H1 (cell line): ENCODE results near the gene KIR2DL4. TPM values are rescaled to one million over a fixed set of nuclear protein-coding genes. Genes with fewer than 3 reads are reported as not detected.
"Not testable (repeated sequence)": the region's sequence is repeated elsewhere in the genome, so short reads cannot be mapped to it uniquely, and the experiment has no call there.

Source experiments
- CTCF ChIA-PET: fragments of 300-600 bp; sonication (Branson Sonifier 250); formaldehyde crosslinking; loops from one replicate; lab custom pipeline; 2021; ENCODE audit not compliant: partially characterized antibody; lab: Charles Lee
- POLR2A ChIA-PET: fragments of 300-600 bp; sonication (Branson Sonifier 250); formaldehyde crosslinking; loops from one replicate; lab custom pipeline; 2021; ENCODE audit warnings: inconsistent platforms; ENCODE audit not compliant: partially characterized antibody; lab: Charles Lee
- DNase-seq, 2 experiments: peaks; one replicate each; pipeline versions ENCODE4 v3.0.0 to v3.0.0-alpha.2; 2010 to 2022; ENCODE audit warnings: low spot score in 2 of 2, low read depth in 1 of 2, mixed read lengths in 1 of 2
- FAIRE-seq: peaks from 2 replicates; lab custom pipeline; 2011; peaks lifted over from hg19 to GRCh38; lab: Jason Lieb, UNC
- H2AFZ ChIP-seq: 2 replicates; pipeline ENCODE4 v1.8.1; 2012; ENCODE audit warnings: low read length, inconsistent platforms
- H2AK5ac ChIP-seq: 2 replicates; pipeline ENCODE4 v1.6.1; 2013; ENCODE audit warnings: low read depth, low read length
- H2BK120ac ChIP-seq: replicated peaks from 2 replicates; pipeline ENCODE3; 2013; ENCODE audit warnings: low read depth, low read length, inconsistent platforms
- H2BK12ac ChIP-seq: 2 replicates; pipeline ENCODE4 v1.6.1; 2013; ENCODE audit warnings: low read depth, low read length
- H2BK15ac ChIP-seq: 2 replicates; pipeline ENCODE4 v1.6.1; 2013; ENCODE audit warnings: low read length
- H2BK20ac ChIP-seq: 2 replicates; pipeline ENCODE4 v1.6.1; 2013; ENCODE audit warnings: low read length
- H2BK5ac ChIP-seq: 2 replicates; pipeline ENCODE4 v1.6.1; 2013; ENCODE audit warnings: low read depth, low read length
- H3K14ac ChIP-seq: 2 replicates; pipeline ENCODE4 v1.6.1; 2013; ENCODE audit warnings: inconsistent platforms; ENCODE audit not compliant: insufficient read length
- H3K18ac ChIP-seq: 2 replicates; pipeline ENCODE4 v1.6.1; 2013; ENCODE audit warnings: low read length; ENCODE audit errors: extremely low read depth
- H3K23ac ChIP-seq: 2 replicates; pipeline ENCODE4 v1.6.1; 2013; ENCODE audit warnings: inconsistent platforms; ENCODE audit not compliant: insufficient read length
- H3K23me2 ChIP-seq: 2 replicates; pipeline ENCODE4 v1.6.1; 2013; ENCODE audit warnings: low read depth, low read length
- H3K27ac ChIP-seq: 2 replicates; pipeline ENCODE4 v1.6.1; 2011; ENCODE audit warnings: low read depth, low read length, inconsistent platforms
- H3K27me3 ChIP-seq, 4 experiments: replicated peaks in 1 of 4; 1 replicate in 1 of 4; 2 replicates in 3 of 4; pipeline versions ENCODE4 v1.6.1 to v1.8.1; 2011 to 2013; ENCODE audit warnings: low read length in 3 of 4, mild to moderate bottlenecking in 3 of 4, inconsistent platforms in 2 of 4, mixed read lengths in 2 of 4, moderate library complexity in 1 of 4; ENCODE audit not compliant: control insufficient read depth in 3 of 4, insufficient read depth in 3 of 4; ENCODE audit errors: extremely low read depth in 1 of 4
- H3K36me3 ChIP-seq, 4 experiments: 2 replicates each; pipeline versions ENCODE4 v1.6.1 to v1.8.1; 2011 to 2013; ENCODE audit warnings: mild to moderate bottlenecking in 4 of 4, low read length in 3 of 4, moderate library complexity in 2 of 4, control low read depth in 1 of 4, inconsistent platforms in 1 of 4; ENCODE audit not compliant: insufficient read depth in 4 of 4, control insufficient read depth in 2 of 4
- H3K4ac ChIP-seq: replicated peaks from 2 replicates; pipeline ENCODE3; 2013; ENCODE audit warnings: low read length, low read depth, mixed read lengths, inconsistent platforms; ENCODE audit not compliant: insufficient read length
- H3K4me1 ChIP-seq, 4 experiments: replicated peaks in 1 of 4; 1 replicate in 1 of 4; 2 replicates in 3 of 4; pipeline versions ENCODE4 v1.6.1 to v1.8.1; 2011 to 2013; ENCODE audit warnings: low read length in 3 of 4, inconsistent platforms in 2 of 4, mixed read lengths in 1 of 4; ENCODE audit not compliant: insufficient read depth in 4 of 4, control insufficient read depth in 3 of 4
- H3K4me2 ChIP-seq, 2 experiments: 2 replicates each; pipeline versions ENCODE4 v1.6.1 to v1.8.1; 2011 to 2013; ENCODE audit warnings: low read depth in 2 of 2, low read length in 2 of 2, control low read depth in 1 of 2, inconsistent platforms in 1 of 2, mild to moderate bottlenecking in 1 of 2; ENCODE audit not compliant: insufficient read depth in 1 of 2
- H3K4me3 ChIP-seq, 4 experiments: fragments of 200-600, 300-600 bp in 1 of 4; sonication (generic), shearing (Covaris generic), sonication (Bioruptor Twin) in 1 of 4; 2 replicates each; pipeline versions ENCODE4 v1.5.1 to v1.8.1; 2011 to 2016; ENCODE audit warnings: low read length in 4 of 4, low read depth in 3 of 4, control low read depth in 2 of 4, inconsistent platforms in 2 of 4, mild to moderate bottlenecking in 2 of 4, mixed read lengths in 1 of 4, moderate library complexity in 1 of 4; ENCODE audit not compliant: insufficient read depth in 2 of 4; ENCODE audit errors: extremely low read depth in 1 of 4
- H3K56ac ChIP-seq: replicated peaks from 2 replicates; pipeline ENCODE3; 2013; ENCODE audit warnings: low read depth, mild to moderate bottlenecking, mixed read lengths, low read length, inconsistent platforms; ENCODE audit not compliant: insufficient read length
- H3K79me1 ChIP-seq: 2 replicates; pipeline ENCODE4 v1.6.1; 2013; ENCODE audit warnings: low read depth, low read length, control low read depth
- H3K79me2 ChIP-seq, 2 experiments: 2 replicates each; pipeline versions ENCODE4 v1.6.1 to v1.8.1; 2012 to 2013; ENCODE audit warnings: low read length in 2 of 2, mild to moderate bottlenecking in 2 of 2, inconsistent platforms in 1 of 2; ENCODE audit not compliant: insufficient read depth in 2 of 2, control insufficient read depth in 1 of 2
- H3K9ac ChIP-seq, 4 experiments: replicated peaks in 1 of 4; 1 replicate in 1 of 4; 2 replicates in 3 of 4; pipeline versions ENCODE4 v1.6.1 to v1.8.1; 2011 to 2013; ENCODE audit warnings: low read depth in 3 of 4, low read length in 3 of 4, control low read depth in 2 of 4, mild to moderate bottlenecking in 2 of 4, moderate library complexity in 2 of 4, inconsistent platforms in 1 of 4; ENCODE audit errors: extremely low read depth in 1 of 4
- H3K9me3 ChIP-seq, 2 experiments: 2 replicates each; pipeline versions ENCODE4 v1.6.1 to v1.8.1; 2012 to 2013; ENCODE audit warnings: mild to moderate bottlenecking in 2 of 2, moderate library complexity in 2 of 2, control low read depth in 1 of 2, inconsistent platforms in 1 of 2, low read depth in 1 of 2, low read length in 1 of 2, mixed read lengths in 1 of 2; ENCODE audit not compliant: insufficient read depth in 2 of 2
- H4K20me1 ChIP-seq, 2 experiments: replicated peaks in 1 of 2; 2 replicates each; pipeline versions ENCODE3 to v1.8.1; 2011 to 2013; ENCODE audit warnings: inconsistent platforms in 2 of 2, low read length in 2 of 2, mild to moderate bottlenecking in 1 of 2; ENCODE audit not compliant: insufficient read depth in 2 of 2, control insufficient read depth in 1 of 2
- H4K5ac ChIP-seq: 2 replicates; pipeline ENCODE4 v1.6.1; 2013; ENCODE audit warnings: low read length, low read depth, mixed read lengths, inconsistent platforms; ENCODE audit not compliant: insufficient read length
- H4K8ac ChIP-seq: 2 replicates; pipeline ENCODE4 v1.8.0; 2013; ENCODE audit warnings: mild to moderate bottlenecking, moderate library complexity, low read length, inconsistent platforms; ENCODE audit not compliant: insufficient read depth; ENCODE audit errors: extremely low read depth
- H4K91ac ChIP-seq: replicated peaks from 2 replicates; pipeline ENCODE3; 2013; ENCODE audit warnings: low read length, mixed read lengths, inconsistent platforms; ENCODE audit not compliant: insufficient read length
- WGBS, 2 experiments: shearing (Covaris generic) in 1 of 2; methylation state at CpG; one replicate each; pipeline versions ENCODE4 v1.1.6 to v1.1.7; 2013 to 2015; ENCODE audit warnings: low lambda C conversion rate in 2 of 2, mixed read lengths in 2 of 2, inconsistent platforms in 1 of 2, low coverage in 1 of 2, missing lambda C conversion rate in 1 of 2; ENCODE audit not compliant: insufficient replicate concordance in 2 of 2, insufficient coverage in 1 of 2, insufficient read length in 1 of 2; ENCODE audit errors: extremely low coverage in 1 of 2, missing lambda C conversion rate in 1 of 2; 5-methylcytosine and 5-hydroxymethylcytosine counted together
- polyA plus RNA-seq, 7 experiments: library from polyadenylated mRNA; depleted of rRNA in 3 of 7; stranded (reverse) in 5 of 7; unstranded in 2 of 7; fragments of >200 nt in 5 of 7; fragments of 200-250 nt in 2 of 7; gene quantifications; 1 replicate in 5 of 7; 2 replicates in 1 of 7; 4 replicates in 1 of 7; pipeline versions ENCODE4 v1.2.1 to v1.2.3, GENCODE V29; 2011 to 2013; ENCODE audit warnings: missing spikeins in 2 of 7, mixed read lengths in 2 of 7
- total RNA-seq: library from RNA; stranded (reverse); fragmentation: NEBNext Ultra II Directional; extraction: Animal tissue kit (Norgen Biotek cat#: 25700); gene quantifications from 2 replicates; pipeline ENCODE4 v1.2.1, GENCODE V29; 2021

The KIR2DL4 gene
- total and polyA plus RNA-seq, 2 of the 8 experiments (the other 6 are each of a cell fraction or from before 2014, with no cell fraction given) = not detected

DNA sequence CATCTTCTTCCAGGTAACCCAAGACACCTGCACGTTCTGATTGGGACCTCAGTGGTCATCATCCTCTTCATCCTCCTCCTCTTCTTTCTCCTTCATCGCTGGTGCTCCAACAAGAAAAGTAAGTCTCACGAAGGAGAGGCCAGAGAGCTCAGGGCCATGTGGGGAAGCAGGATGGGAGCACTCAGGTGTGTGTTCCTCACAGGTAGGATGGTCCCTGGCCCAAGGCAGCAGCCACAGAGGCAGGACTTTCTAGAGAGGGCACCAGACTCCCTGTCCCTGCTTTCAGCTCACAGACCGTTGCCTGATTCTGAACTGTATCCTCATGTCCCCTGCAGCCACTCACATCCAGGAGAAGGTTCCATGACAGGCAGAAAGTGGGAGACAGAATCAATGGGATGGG, 36.9 kb upstream of the KIR2DL4 start:
- H4K20me1 ChIP-seq, H3K23me2 ChIP-seq, H3K27me3 ChIP-seq, H2AK5ac ChIP-seq, H3K18ac ChIP-seq, H3K79me1 ChIP-seq, H3K4me1 ChIP-seq, FAIRE-seq, H2BK5ac ChIP-seq, H3K4me3 ChIP-seq, H3K9ac ChIP-seq, H2BK120ac ChIP-seq, H3K27ac ChIP-seq, H4K91ac ChIP-seq, POLR2A ChIA-PET, H3K23ac ChIP-seq, H2BK12ac ChIP-seq, H4K8ac ChIP-seq, H2AFZ ChIP-seq, H3K56ac ChIP-seq, H2BK15ac ChIP-seq, H3K4me2 ChIP-seq, H2BK20ac ChIP-seq, DNase-seq, H4K5ac ChIP-seq, CTCF ChIA-PET, H3K4ac ChIP-seq, H3K36me3 ChIP-seq, H3K79me2 ChIP-seq, H3K14ac ChIP-seq: not testable (repeated sequence)
- WGBS, 2 experiments = 58% methylated on average over 3 of the region's 4 CpGs; no CpG with 5 or more reads in 1 of the 2 experiments
- H3K9me3 ChIP-seq = peaks cover 21 to 65% of the 10 kb centered on the region in 2 experiments

GRCh38 chr19:54769646-54770045, 33.8 kb upstream of the KIR2DL4 start, which contains the start of gene KIR2DL1:
Gene KIR2DL1, plus strand, starts transcription at chr19:54769793. Its CDS starts 58 bp downstream, at chr19:54769851.
- FAIRE-seq, H3K9ac ChIP-seq, H3K23me2 ChIP-seq, CTCF ChIA-PET, POLR2A ChIA-PET, H2BK12ac ChIP-seq, H3K4ac ChIP-seq, H3K56ac ChIP-seq, H2BK15ac ChIP-seq, H2BK120ac ChIP-seq, H3K4me1 ChIP-seq, H4K20me1 ChIP-seq, H4K5ac ChIP-seq, H4K8ac ChIP-seq, H2BK5ac ChIP-seq, H3K79me1 ChIP-seq, H3K18ac ChIP-seq, DNase-seq, H2AFZ ChIP-seq, H3K27ac ChIP-seq, H2BK20ac ChIP-seq, H3K27me3 ChIP-seq, H2AK5ac ChIP-seq, H3K4me3 ChIP-seq, H3K36me3 ChIP-seq, H4K91ac ChIP-seq, H3K23ac ChIP-seq, H3K14ac ChIP-seq, H3K79me2 ChIP-seq, H3K4me2 ChIP-seq: not testable (repeated sequence)
- H3K9me3 ChIP-seq = peaks cover 36 to 68% of the 10 kb centered on the region in 2 experiments
- WGBS, 2 experiments = 86% methylated on average over 15 of the region's 15 CpGs; no CpG with 5 or more reads in 1 of the 2 experiments
